Measurements from ENCODE around the gene TSHZ3. TPM values are rescaled to one million over a fixed set of nuclear protein-coding genes. Genes with fewer than 3 reads are reported as not detected.

The TSHZ3 gene
- total and polyA plus RNA-seq, 2 donors, result 24.7 to 25.9 TPM

- WGBS, result under 1% methylated on average over 72 of the region's 72 CpGs
- H3K4me1 ChIP-seq (ENCODE audit: insufficient read depth), result peaks cover 2% of the 10 kb centered on the region
- H3K27ac ChIP-seq (ENCODE audit: low read depth), result peak overlapping the region; percentile 85
Measured at GRCh38 chr19:31351056-31351854, 2.0 kb upstream of the TSHZ3 start.

GRCh38 chr19:31350693-31351055, 1.4 kb upstream of the TSHZ3 start:
- WGBS, result under 1% methylated on average over 63 of the region's 63 CpGs
- no peak for DNase-seq (ENCODE audit: extremely low spot score)
- H3K4me3 ChIP-seq (ENCODE audit: low read depth, low read length), result peak overlapping the region; percentile 89
- H3K4me1 ChIP-seq (ENCODE audit: insufficient read depth), result peaks cover 2% of the 10 kb centered on the region
- peak overlapping the region; percentile 85 for H3K27ac ChIP-seq (ENCODE audit: low read depth)
- H3K36me3 ChIP-seq (ENCODE audit: insufficient read depth), result no peaks in the 10 kb centered on the region

More at GRCh38 chr19:31351056-31351854, 2.0 kb upstream of the TSHZ3 start:
- DNase-seq (ENCODE audit: extremely low spot score), result no peak
- Histone ChIP-seq H3K4me3 (ENCODE audit: low read depth, low read length) (peak overlapping the region; percentile 89), H3K36me3 (ENCODE audit: insufficient read depth) (no peaks in the 10 kb centered on the region)

- no peaks in the 10 kb centered on the region for H3K36me3 ChIP-seq (ENCODE audit: insufficient read depth)
- H3K4me3 ChIP-seq (ENCODE audit: low read depth, low read length), result peak overlapping the region; percentile 89
- H3K4me1 ChIP-seq (ENCODE audit: insufficient read depth), result peaks cover 2% of the 10 kb centered on the region
- WGBS, result under 1% methylated on average over 61 of the region's 61 CpGs
- no peak for DNase-seq (ENCODE audit: extremely low spot score)
- H3K27ac ChIP-seq (ENCODE audit: low read depth), result peak overlapping the region; percentile 85
Measured at GRCh38 chr19:31350033-31350692, 927 bp upstream of the TSHZ3 start.

- DNase-seq (ENCODE audit: extremely low spot score), result no peak
- Histone ChIP-seq H3K36me3 (ENCODE audit: insufficient read depth) (no peaks in the 10 kb centered on the region), H3K4me3 (ENCODE audit: low read depth, low read length) (peak overlapping the region; percentile 89), H3K4me1 (ENCODE audit: insufficient read depth) (peaks cover 2% of the 10 kb centered on the region), H3K27ac (ENCODE audit: low read depth) (peak overlapping the region; percentile 90)
- WGBS, result under 1% methylated on average over 61 of the region's 61 CpGs
Measured at GRCh38 chr19:31348481-31349159, 616 bp downstream of the TSHZ3 start.

GRCh38 chr19:31347828-31348392, 1.3 kb downstream of the TSHZ3 start:
- H3K4me3 ChIP-seq (ENCODE audit: low read depth, low read length), result peak overlapping the region; percentile 89
- WGBS, result 23% methylated on average over 11 of the region's 11 CpGs
- H3K4me1 ChIP-seq (ENCODE audit: insufficient read depth), result peaks cover 2% of the 10 kb centered on the region
- H3K27ac ChIP-seq (ENCODE audit: low read depth), result peak overlapping the region; percentile 45
- no peak for DNase-seq (ENCODE audit: extremely low spot score)
- no peaks in the 10 kb centered on the region for H3K36me3 ChIP-seq (ENCODE audit: insufficient read depth)

- peaks cover 2% of the 10 kb centered on the region for H3K4me1 ChIP-seq (ENCODE audit: insufficient read depth)
Measured at GRCh38 chr19:31347354-31347753, 1.9 kb downstream of the TSHZ3 start.

GRCh38 chr19:31346184-31347059, 2.8 kb downstream of the TSHZ3 start:
- Histone ChIP-seq H3K27ac (ENCODE audit: low read depth) (no peak overlapping the region), H3K4me3 (ENCODE audit: low read depth, low read length) (no peak overlapping the region), H3K4me1 (ENCODE audit: insufficient read depth) (peaks cover under 1% of the 10 kb centered on the region)

More at GRCh38 chr19:31347354-31347753, 1.9 kb downstream of the TSHZ3 start:
- 37% methylated on average over 3 of the region's 3 CpGs for WGBS
- H3K4me3 ChIP-seq (ENCODE audit: low read depth, low read length), result peak overlapping the region; percentile 89
- DNase-seq (ENCODE audit: extremely low spot score), result no peak
- H3K36me3 ChIP-seq (ENCODE audit: insufficient read depth), result no peaks in the 10 kb centered on the region
- H3K27ac ChIP-seq (ENCODE audit: low read depth), result peak overlapping the region; percentile 45

GRCh38 chr19:31344403-31344802, 4.8 kb downstream of the TSHZ3 start:
- no peak for DNase-seq (ENCODE audit: extremely low spot score)
- WGBS, result 36% methylated on average over 9 of the region's 9 CpGs
- Histone ChIP-seq H3K36me3 (ENCODE audit: insufficient read depth) (no peaks in the 10 kb centered on the region), H3K4me3 (ENCODE audit: low read depth, low read length) (no peak overlapping the region), H3K4me1 (ENCODE audit: insufficient read depth) (no peaks in the 10 kb centered on the region), H3K27ac (ENCODE audit: low read depth) (no peak overlapping the region)

More at GRCh38 chr19:31346184-31347059, 2.8 kb downstream of the TSHZ3 start:
- DNase-seq (ENCODE audit: extremely low spot score), result no peak
- 67% methylated on average over 8 of the region's 8 CpGs for whole genome bisulfite sequencing
- H3K36me3 ChIP-seq (ENCODE audit: insufficient read depth), result no peaks in the 10 kb centered on the region

- DNase-seq (ENCODE audit: extremely low spot score), result no peak
- no peak overlapping the region for H3K4me3 ChIP-seq (ENCODE audit: low read depth, low read length)
- no peak overlapping the region for H3K27ac ChIP-seq (ENCODE audit: low read depth)
- 74% methylated on average over 5 of the region's 5 CpGs for WGBS
- no peaks in the 10 kb centered on the region for H3K4me1 ChIP-seq (ENCODE audit: insufficient read depth)
- H3K36me3 ChIP-seq (ENCODE audit: insufficient read depth), result no peaks in the 10 kb centered on the region
Measured at GRCh38 chr19:31342926-31343325, 6.3 kb downstream of the TSHZ3 start.

- WGBS, result 28% methylated on average over 14 of the region's 14 CpGs
- no peak for DNase-seq (ENCODE audit: extremely low spot score)
- no peaks in the 10 kb centered on the region for H3K36me3 ChIP-seq (ENCODE audit: insufficient read depth)
- H3K4me3 ChIP-seq (ENCODE audit: low read depth, low read length), result no peak overlapping the region
- H3K27ac ChIP-seq (ENCODE audit: low read depth), result no peak overlapping the region
- no peaks in the 10 kb centered on the region for H3K4me1 ChIP-seq (ENCODE audit: insufficient read depth)
Measured at GRCh38 chr19:31340042-31341025, 8.9 kb downstream of the TSHZ3 start.

GRCh38 chr19:31339411-31339810, 9.8 kb downstream of the TSHZ3 start:
- peak overlapping the region; percentile 6 for H3K27ac ChIP-seq (ENCODE audit: low read depth)
- no peaks in the 10 kb centered on the region for H3K4me1 ChIP-seq (ENCODE audit: insufficient read depth)
- no peak for DNase-seq (ENCODE audit: extremely low spot score)
- 10% methylated on average over 5 of the region's 5 CpGs for WGBS
- no peak overlapping the region for H3K4me3 ChIP-seq (ENCODE audit: low read depth, low read length)
- H3K36me3 ChIP-seq (ENCODE audit: insufficient read depth), result no peaks in the 10 kb centered on the region

Measured in urinary bladder (tissue), 4 donors.